Smooth muscle cell (in vitro differentiated cells): ENCODE measurements around the gene PCNT. TPM values are rescaled to one million over a fixed set of nuclear protein-coding genes. Genes with fewer than 3 reads are reported as not detected.

Experiments used
- DNase-seq: peaks from one replicate; lab custom pipeline; 2025; ENCODE audit not compliant: unreplicated experiment; lab: John Stamatoyannopoulos, UW
- H2AFZ ChIP-seq: fragments of 200-600 bp; sonication (generic); 2 replicates; pipeline ENCODE4 v1.6.0; 2016; ENCODE audit warnings: antibody characterized with exemption, low read depth, mild to moderate bottlenecking
- H3F3A ChIP-seq: fragments of 200-600 bp; sonication (generic); 2 replicates; pipeline ENCODE4 v1.6.0; 2017; ENCODE audit warnings: antibody characterized with exemption, low read depth
- H3K27ac ChIP-seq: fragments of 200-600 bp; sonication (generic); 2 replicates; pipeline ENCODE4 v1.5.1; 2016; ENCODE audit warnings: low read depth, mild to moderate bottlenecking
- H3K27me3 ChIP-seq: fragments of 200-600 bp; sonication (generic); 2 replicates; pipeline ENCODE4 v1.6.1; 2016; ENCODE audit warnings: low read depth, mild to moderate bottlenecking
- H3K36me3 ChIP-seq: fragments of 200-600 bp; sonication (generic); 2 replicates; pipeline ENCODE4 v1.5.1; 2016; ENCODE audit warnings: low read depth
- H3K4me1 ChIP-seq: fragments of 200-600 bp; sonication (generic); 2 replicates; pipeline ENCODE4 v1.5.1; 2016; ENCODE audit warnings: low read depth
- H3K4me2 ChIP-seq: fragments of 200-600 bp; sonication (generic); 2 replicates; pipeline ENCODE4 v1.6.0; 2016; ENCODE audit warnings: mild to moderate bottlenecking
- H3K4me3 ChIP-seq: fragments of 200-600 bp; sonication (generic); 2 replicates; pipeline ENCODE4 v1.5.1; 2016; ENCODE audit warnings: mild to moderate bottlenecking
- H3K79me2 ChIP-seq: fragments of 200-600 bp; sonication (generic); 2 replicates; pipeline ENCODE4 v1.6.0; 2016; ENCODE audit warnings: low read depth, mild to moderate bottlenecking
- H3K9ac ChIP-seq: fragments of 200-600 bp; sonication (generic); 2 replicates; pipeline ENCODE4 v1.6.0; 2016; ENCODE audit warnings: low read depth
- H3K9me3 ChIP-seq: fragments of 200-600 bp; sonication (generic); replicated peaks from 2 replicates; pipeline ENCODE4 v1.5.1; 2016; ENCODE audit warnings: low read depth
- H4K20me1 ChIP-seq: fragments of 200-600 bp; sonication (generic); 2 replicates; pipeline ENCODE4 v1.6.0; 2016; ENCODE audit warnings: low read depth
- CTCF ChIP-seq: fragments of 200-600 bp; sonication (generic); IDR thresholded peaks from 2 replicates; pipeline ENCODE4 v1.5.1; 2017; ENCODE audit warnings: borderline replicate concordance, mild to moderate bottlenecking, antibody characterized with exemption; ENCODE audit not compliant: insufficient read depth, poor library complexity, severe bottlenecking
- WGBS: methylation state at CpG from one replicate; pipeline ENCODE4 v1.1.7; 2016; ENCODE audit warnings: low lambda C conversion rate; 5-methylcytosine and 5-hydroxymethylcytosine counted together
- polyA plus RNA-seq: library from polyadenylated mRNA; unstranded; fragments of >200 nt; fragmentation: Nextera tagmentation; extraction: Ambion mirVana; gene quantifications from 2 replicates; pipeline ENCODE4 v1.2.1, GENCODE V29; 2016
- total RNA-seq: library from RNA; depleted of rRNA; stranded (reverse); fragments of >200 nt; gene quantifications from 2 replicates; pipeline ENCODE4 v1.2.3, GENCODE V29; 2014

The PCNT gene
- total and polyA plus RNA-seq, 2 experiments from 2014 or later: 9.3 to 10.8 TPM

- no peak for TF ChIP-seq CTCF
- Histone ChIP-seq H3F3A (no peaks in the 10 kb centered on the region), H2AFZ (no peak overlapping the region), H3K79me2 (no peaks in the 10 kb centered on the region), H3K27ac (no peak overlapping the region), H3K9ac (no peak overlapping the region), H3K4me2 (no peak overlapping the region), H3K4me3 (no peak overlapping the region), H3K36me3 (no peaks in the 10 kb centered on the region), H3K27me3 (no peaks in the 10 kb centered on the region), H3K9me3 (no peaks in the 10 kb centered on the region), H4K20me1 (no peaks in the 10 kb centered on the region), H3K4me1 (no peaks in the 10 kb centered on the region)
- 95% methylated on average over 9 of the region's 9 CpGs for WGBS
- DNase-seq: no peak
Measured at GRCh38 chr21:46391773-46392172, 67.8 kb downstream of the PCNT start.

GRCh38 chr21:46392921-46393320, 69.0 kb downstream of the PCNT start:
- Histone ChIP-seq H3K4me2 (no peak overlapping the region), H2AFZ (no peak overlapping the region), H3K79me2 (no peaks in the 10 kb centered on the region), H3K4me1 (no peaks in the 10 kb centered on the region), H3K9me3 (no peaks in the 10 kb centered on the region), H3K9ac (no peak overlapping the region), H3F3A (no peaks in the 10 kb centered on the region), H3K4me3 (no peak overlapping the region), H3K36me3 (no peaks in the 10 kb centered on the region), H3K27ac (no peak overlapping the region), H4K20me1 (no peaks in the 10 kb centered on the region), H3K27me3 (no peaks in the 10 kb centered on the region)
- DNase-seq: no peak
- no peak for TF ChIP-seq CTCF
- WGBS: 84% methylated on average over 13 of the region's 13 CpGs

GRCh38 chr21:46393451-46393940, 69.5 kb downstream of the PCNT start:
- Histone ChIP-seq H3K4me3 (no peak overlapping the region), H3K79me2 (no peaks in the 10 kb centered on the region), H3K27me3 (no peaks in the 10 kb centered on the region), H3K27ac (no peak overlapping the region), H3K36me3 (no peaks in the 10 kb centered on the region), H3F3A (no peaks in the 10 kb centered on the region), H3K4me2 (no peak overlapping the region), H2AFZ (no peak overlapping the region), H3K4me1 (no peaks in the 10 kb centered on the region), H3K9me3 (no peaks in the 10 kb centered on the region), H4K20me1 (no peaks in the 10 kb centered on the region), H3K9ac (no peak overlapping the region)
- no peak for DNase-seq
- TF ChIP-seq CTCF: no peak
- WGBS: 96% methylated on average over 19 of the region's 19 CpGs

- Histone ChIP-seq H3K9ac (no peak overlapping the region), H3K27me3 (no peaks in the 10 kb centered on the region), H3K4me1 (no peaks in the 10 kb centered on the region), H3F3A (no peaks in the 10 kb centered on the region), H3K79me2 (no peaks in the 10 kb centered on the region), H3K9me3 (no peaks in the 10 kb centered on the region), H3K4me2 (no peak overlapping the region), H4K20me1 (no peaks in the 10 kb centered on the region), H2AFZ (no peak overlapping the region), H3K4me3 (no peak overlapping the region), H3K27ac (no peak overlapping the region), H3K36me3 (no peaks in the 10 kb centered on the region)
- no peak for DNase-seq
- no peak for TF ChIP-seq CTCF
- WGBS: 97% methylated on average over 27 of the region's 27 CpGs
Measured at GRCh38 chr21:46393941-46394594, 70.1 kb downstream of the PCNT start.
